ENCODE results near the gene SYNJ2.

DNA sequence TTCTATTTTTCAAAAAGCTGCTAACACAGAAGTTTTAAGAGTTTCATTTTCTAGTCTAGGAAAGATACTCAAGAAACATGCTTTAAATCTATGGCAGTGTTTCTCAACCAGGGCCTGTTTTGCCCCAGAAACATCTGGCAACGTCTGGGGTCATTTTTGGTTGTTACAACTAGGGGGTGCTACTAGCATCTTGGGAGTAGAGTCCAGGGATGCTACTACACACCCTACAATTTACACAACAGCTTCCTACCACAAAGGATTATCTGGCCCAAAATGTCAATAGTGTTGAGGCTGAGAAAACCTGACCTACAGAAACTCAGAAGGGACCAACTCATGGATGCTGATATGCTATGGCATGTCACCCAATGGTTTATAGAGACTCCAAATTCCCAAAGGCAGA is 162.0 kb downstream of the SYNJ2 start:
- TF ChIP-seq, protein P1, sequence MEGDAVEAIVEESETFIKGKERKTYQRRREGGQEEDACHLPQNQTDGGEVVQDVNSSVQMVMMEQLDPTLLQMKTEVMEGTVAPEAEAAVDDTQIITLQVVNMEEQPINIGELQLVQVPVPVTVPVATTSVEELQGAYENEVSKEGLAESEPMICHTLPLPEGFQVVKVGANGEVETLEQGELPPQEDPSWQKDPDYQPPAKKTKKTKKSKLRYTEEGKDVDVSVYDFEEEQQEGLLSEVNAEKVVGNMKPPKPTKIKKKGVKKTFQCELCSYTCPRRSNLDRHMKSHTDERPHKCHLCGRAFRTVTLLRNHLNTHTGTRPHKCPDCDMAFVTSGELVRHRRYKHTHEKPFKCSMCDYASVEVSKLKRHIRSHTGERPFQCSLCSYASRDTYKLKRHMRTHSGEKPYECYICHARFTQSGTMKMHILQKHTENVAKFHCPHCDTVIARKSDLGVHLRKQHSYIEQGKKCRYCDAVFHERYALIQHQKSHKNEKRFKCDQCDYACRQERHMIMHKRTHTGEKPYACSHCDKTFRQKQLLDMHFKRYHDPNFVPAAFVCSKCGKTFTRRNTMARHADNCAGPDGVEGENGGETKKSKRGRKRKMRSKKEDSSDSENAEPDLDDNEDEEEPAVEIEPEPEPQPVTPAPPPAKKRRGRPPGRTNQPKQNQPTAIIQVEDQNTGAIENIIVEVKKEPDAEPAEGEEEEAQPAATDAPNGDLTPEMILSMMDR (IDR thresholded peaks at IDR 0.05) = peak in 1 of 12 donors; percentile 6
- TF ChIP-seq POLR2A (IDR thresholded peaks at IDR 0.05) = no peak

Data from heart left ventricle (tissue), 13 donors.